Karpas-422 (cell line): ENCODE measurements around the gene DISC1. TPM values are rescaled to one million over a fixed set of nuclear protein-coding genes. Genes with fewer than 3 reads are reported as not detected.

ENCODE experiments used
- DNase-seq: peaks from one replicate; pipeline ENCODE4 v3.0.0-alpha.2; 2015
- H2AFZ ChIP-seq: fragments of 200-600 bp; sonication (generic); 2 replicates; pipeline ENCODE4 v1.6.1; 2014; ENCODE audit warnings: antibody characterized with exemption, low read length, mixed read lengths
- H3K27ac ChIP-seq: fragments of 200-600 bp; sonication (generic); 2 replicates; pipeline ENCODE4 v1.5.1; 2014; ENCODE audit warnings: mild to moderate bottlenecking, low read length, moderate library complexity
- H3K27me3 ChIP-seq: fragments of 200-600 bp; sonication (generic); 2 replicates; pipeline ENCODE4 v1.6.1; 2014; ENCODE audit warnings: low read length, mixed read lengths
- H3K36me3 ChIP-seq: fragments of 200-600 bp; sonication (generic); 2 replicates; pipeline ENCODE4 v1.6.1; 2014; ENCODE audit warnings: low read length, mixed read lengths; ENCODE audit not compliant: insufficient read depth
- H3K4me1 ChIP-seq: fragments of 200-600 bp; sonication (generic); 2 replicates; pipeline ENCODE4 v1.6.1; 2014; ENCODE audit warnings: mild to moderate bottlenecking, low read length, mixed read lengths
- H3K4me2 ChIP-seq: fragments of 200-600 bp; sonication (generic); 2 replicates; pipeline ENCODE4 v1.6.1; 2014; ENCODE audit warnings: low read length, low read depth, mild to moderate bottlenecking; ENCODE audit not compliant: poor library complexity, severe bottlenecking
- H3K4me3 ChIP-seq: fragments of 200-600 bp; sonication (generic); 2 replicates; pipeline ENCODE4 v1.5.1; 2014; ENCODE audit warnings: mild to moderate bottlenecking, antibody characterized with exemption, low read length, mixed read lengths
- H3K79me2 ChIP-seq: fragments of 200-600 bp; sonication (generic); 2 replicates; pipeline ENCODE4 v1.6.1; 2014; ENCODE audit warnings: mild to moderate bottlenecking, low read length, mixed read lengths
- H3K9ac ChIP-seq: fragments of 200-600 bp; sonication (generic); 2 replicates; pipeline ENCODE4 v1.6.0; 2014; ENCODE audit warnings: low read length
- H3K9me2 ChIP-seq: fragments of 200-600 bp; sonication (generic), shearing (Covaris generic); replicated peaks from 2 replicates; pipeline ENCODE4 v1.6.0; 2014; ENCODE audit warnings: mild to moderate bottlenecking, low read length, moderate library complexity; ENCODE audit not compliant: insufficient read depth
- H3K9me3 ChIP-seq: fragments of 300-700, 200-600 bp; sonication (generic); 2 replicates; pipeline ENCODE4 v1.6.1; 2014; ENCODE audit warnings: low read length, mixed read lengths
- H4K20me1 ChIP-seq: fragments of 200-600 bp; sonication (generic); 2 replicates; pipeline ENCODE4 v1.6.1; 2014; ENCODE audit warnings: mild to moderate bottlenecking, antibody characterized with exemption, low read length, low read depth; ENCODE audit not compliant: insufficient read depth
- total RNA-seq: library from RNA; depleted of rRNA; stranded (reverse); fragments of >200 nt; shearing (Covaris generic); gene quantifications from 2 replicates; pipeline ENCODE4 v1.2.3, GENCODE V29; 2014; ENCODE audit warnings: low replicate concordance

DISC1 gene
- total RNA-seq, 1 experiment from 2014 or later = 6.4 TPM

GRCh38 chr1:231844986-231845502 is 218.5 kb downstream of the DISC1 start:
- Histone ChIP-seq H3K9me3 (no peaks in the 10 kb centered on the region), H3K4me1 (no peaks in the 10 kb centered on the region), H3K36me3 (no peaks in the 10 kb centered on the region), H3K9ac (no peak overlapping the region), H3K27me3 (no peaks in the 10 kb centered on the region), H3K4me3 (no peak overlapping the region), H2AFZ (no peak overlapping the region), H3K27ac (no peak overlapping the region), H3K9me2 (no peaks in the 10 kb centered on the region), H4K20me1 (no peaks in the 10 kb centered on the region), H3K4me2 (no peak overlapping the region), H3K79me2 (no peaks in the 10 kb centered on the region)
- DNase-seq = no peak

- no peak overlapping the region for H2AFZ ChIP-seq
- no peaks in the 10 kb centered on the region for H3K9me3 ChIP-seq
- H3K79me2 ChIP-seq = no peaks in the 10 kb centered on the region
- H3K4me1 ChIP-seq = peaks cover 5% of the 10 kb centered on the region
- H3K4me2 ChIP-seq = no peak overlapping the region
- H3K27me3 ChIP-seq = no peaks in the 10 kb centered on the region
- no peak overlapping the region for H3K27ac ChIP-seq
- no peak overlapping the region for H3K4me3 ChIP-seq
- no peak overlapping the region for H3K9ac ChIP-seq
- H3K36me3 ChIP-seq = no peaks in the 10 kb centered on the region
- no peak for DNase-seq
- no peaks in the 10 kb centered on the region for H3K9me2 ChIP-seq
- H4K20me1 ChIP-seq = no peaks in the 10 kb centered on the region
Measured at GRCh38 chr1:231847612-231848397, 221.2 kb downstream of the DISC1 start.

GRCh38 chr1:231849981-231850380 is 223.4 kb downstream of the DISC1 start:
- peaks cover 5% of the 10 kb centered on the region for H3K4me1 ChIP-seq
- H3K9me3 ChIP-seq = no peaks in the 10 kb centered on the region
- H3K27me3 ChIP-seq = no peaks in the 10 kb centered on the region
- DNase-seq = no peak
- H3K27ac ChIP-seq = no peak overlapping the region
- H3K9ac ChIP-seq = no peak overlapping the region
- no peak overlapping the region for H3K4me2 ChIP-seq
- no peaks in the 10 kb centered on the region for H3K79me2 ChIP-seq
- H3K36me3 ChIP-seq = no peaks in the 10 kb centered on the region
- H3K9me2 ChIP-seq = no peaks in the 10 kb centered on the region
- no peaks in the 10 kb centered on the region for H4K20me1 ChIP-seq
- no peak overlapping the region for H3K4me3 ChIP-seq
- no peak overlapping the region for H2AFZ ChIP-seq

- Histone ChIP-seq H3K9me3 (no peaks in the 10 kb centered on the region), H3K27me3 (no peaks in the 10 kb centered on the region), H4K20me1 (no peaks in the 10 kb centered on the region), H3K4me2 (no peak overlapping the region), H3K4me3 (no peak overlapping the region), H3K9me2 (no peaks in the 10 kb centered on the region), H3K79me2 (no peaks in the 10 kb centered on the region), H3K27ac (no peak overlapping the region), H3K36me3 (no peaks in the 10 kb centered on the region), H2AFZ (no peak overlapping the region), H3K9ac (no peak overlapping the region), H3K4me1 (peaks cover 5% of the 10 kb centered on the region)
- no peak for DNase-seq
Measured at GRCh38 chr1:231850786-231851185, 224.2 kb downstream of the DISC1 start.

- Histone ChIP-seq H3K4me3 (no peak overlapping the region), H3K9ac (no peak overlapping the region), H3K79me2 (no peaks in the 10 kb centered on the region), H4K20me1 (no peaks in the 10 kb centered on the region), H3K36me3 (no peaks in the 10 kb centered on the region), H3K9me2 (no peaks in the 10 kb centered on the region), H3K27ac (no peak overlapping the region), H3K4me2 (no peak overlapping the region), H2AFZ (no peak overlapping the region), H3K27me3 (no peaks in the 10 kb centered on the region), H3K9me3 (no peaks in the 10 kb centered on the region), H3K4me1 (peaks cover 5% of the 10 kb centered on the region)
- DNase-seq = no peak
Measured at GRCh38 chr1:231853588-231854207, 227.1 kb downstream of the DISC1 start.

GRCh38 chr1:231855361-231855760 is 228.8 kb downstream of the DISC1 start:
- H3K4me3 ChIP-seq = no peak overlapping the region
- H4K20me1 ChIP-seq = no peaks in the 10 kb centered on the region
- H3K4me2 ChIP-seq = no peak overlapping the region
- DNase-seq = no peak
- H3K4me1 ChIP-seq = peaks cover 5% of the 10 kb centered on the region
- H3K36me3 ChIP-seq = no peaks in the 10 kb centered on the region
- no peak overlapping the region for H3K27ac ChIP-seq
- H3K79me2 ChIP-seq = no peaks in the 10 kb centered on the region
- H3K27me3 ChIP-seq = no peaks in the 10 kb centered on the region
- H3K9me2 ChIP-seq = no peaks in the 10 kb centered on the region
- no peak overlapping the region for H2AFZ ChIP-seq
- H3K9me3 ChIP-seq = no peaks in the 10 kb centered on the region
- H3K9ac ChIP-seq = no peak overlapping the region

GRCh38 chr1:231855926-231856325 is 229.3 kb downstream of the DISC1 start:
- H3K4me1 ChIP-seq = peaks cover 5% of the 10 kb centered on the region
- no peaks in the 10 kb centered on the region for H3K79me2 ChIP-seq
- no peak overlapping the region for H2AFZ ChIP-seq
- no peak for DNase-seq
- H3K9me3 ChIP-seq = no peaks in the 10 kb centered on the region
- no peaks in the 10 kb centered on the region for H3K36me3 ChIP-seq
- H3K27me3 ChIP-seq = no peaks in the 10 kb centered on the region
- no peak overlapping the region for H3K27ac ChIP-seq
- no peaks in the 10 kb centered on the region for H4K20me1 ChIP-seq
- no peaks in the 10 kb centered on the region for H3K9me2 ChIP-seq
- no peak overlapping the region for H3K4me2 ChIP-seq
- no peak overlapping the region for H3K9ac ChIP-seq
- no peak overlapping the region for H3K4me3 ChIP-seq

- Histone ChIP-seq H3K4me3 (no peak overlapping the region), H3K9ac (no peak overlapping the region), H3K79me2 (no peaks in the 10 kb centered on the region), H3K9me2 (no peaks in the 10 kb centered on the region), H3K9me3 (no peaks in the 10 kb centered on the region), H4K20me1 (no peaks in the 10 kb centered on the region), H3K27me3 (no peaks in the 10 kb centered on the region), H2AFZ (no peak overlapping the region), H3K4me1 (peaks cover 5% of the 10 kb centered on the region), H3K27ac (no peak overlapping the region), H3K4me2 (no peak overlapping the region), H3K36me3 (no peaks in the 10 kb centered on the region)
- DNase-seq = no peak
Measured at GRCh38 chr1:231856426-231856825, 229.8 kb downstream of the DISC1 start.
